ENCODE results near the gene MGAT3.
"Not testable (repeated sequence)": the region's sequence is repeated elsewhere in the genome, so short reads cannot be mapped to it uniquely, and the experiment has no call there.

Gene MGAT3

DNA sequence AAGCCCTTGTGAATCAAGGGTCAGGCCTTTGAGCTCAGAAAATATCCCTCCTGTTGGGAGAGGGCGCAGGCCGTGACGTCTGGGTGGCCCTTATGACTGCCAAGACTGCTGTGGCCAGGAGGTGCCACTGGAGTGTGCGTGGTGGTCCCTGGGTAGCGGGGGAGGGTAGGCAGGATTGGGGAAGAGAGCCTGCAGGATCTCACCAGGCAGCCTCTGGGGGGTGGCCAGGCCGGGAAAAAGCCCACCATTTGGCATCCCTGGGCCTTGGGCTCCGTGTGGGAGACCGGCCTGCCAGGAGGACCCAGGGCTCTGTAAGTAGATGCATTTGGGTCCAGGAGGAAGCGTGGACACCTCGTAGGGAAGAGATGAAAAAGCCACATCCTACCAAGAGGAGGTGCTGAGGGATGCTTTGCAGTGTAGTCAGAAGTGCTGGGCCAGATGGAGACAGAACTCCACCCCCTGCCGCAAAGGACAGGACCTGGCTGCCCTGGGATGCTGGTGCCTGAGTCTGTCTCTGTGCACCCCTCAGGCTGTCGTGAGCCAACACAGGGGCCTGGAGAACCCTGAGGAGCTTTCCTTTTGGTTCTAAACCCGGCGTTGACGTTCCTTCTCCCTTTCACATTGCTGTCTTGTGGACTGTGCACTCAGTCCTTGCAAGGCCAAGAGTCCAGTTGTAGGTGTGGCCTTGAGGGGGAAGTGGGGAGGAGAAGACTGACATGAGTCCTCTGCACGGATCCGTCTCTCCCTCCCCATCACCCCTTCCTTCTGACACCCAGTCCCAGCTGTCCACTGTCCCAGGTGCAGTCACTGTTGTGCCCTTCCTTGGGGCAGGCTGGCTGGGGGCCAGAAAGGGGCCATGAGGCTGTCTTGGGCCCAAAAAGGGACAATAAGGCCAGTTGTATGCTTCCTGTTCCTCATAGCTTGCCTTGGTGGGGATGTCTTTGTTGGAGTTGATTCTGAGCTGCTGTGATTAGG, 32.6 kb downstream of the MGAT3 start:
- no peak for DNase-seq (ENCODE audit: low read depth in 2 of 3, low spot score in 2 of 3)

DNA sequence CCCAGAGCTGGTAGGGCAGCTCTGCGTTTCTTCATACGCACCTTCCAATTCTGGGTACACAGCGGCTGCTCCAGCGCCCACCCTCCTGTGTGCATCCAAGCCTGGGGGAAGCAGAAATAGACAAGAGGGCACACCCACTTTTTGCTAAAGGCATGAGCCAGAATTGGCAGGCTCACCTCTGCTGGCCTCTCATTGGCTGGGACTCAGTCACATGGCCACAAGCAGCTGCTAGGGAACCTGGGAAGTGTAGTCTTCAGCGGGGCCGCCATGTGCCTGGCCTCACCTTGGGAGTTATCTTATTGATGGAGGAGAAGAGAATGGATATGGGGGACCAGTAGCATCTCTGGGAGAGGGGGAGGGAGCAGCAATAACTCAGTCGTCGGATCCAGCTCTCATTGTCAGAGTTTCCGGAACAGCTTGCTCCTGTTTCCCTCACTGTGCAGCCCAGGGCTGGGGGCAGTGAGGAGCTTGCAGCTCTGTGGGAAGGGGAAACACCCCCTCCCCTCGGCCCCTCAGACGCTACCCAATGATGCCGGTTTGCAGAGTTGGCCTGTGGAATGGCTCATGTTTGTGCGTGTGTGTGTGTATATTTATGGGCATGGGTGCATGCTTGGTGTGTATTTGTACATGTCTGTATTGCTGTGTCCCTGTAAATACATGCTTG, 33.5 kb downstream of the MGAT3 start:
- peak; percentile 25 to 54 (median 38) for DNase-seq (ENCODE audit: low read depth in 2 of 3, low spot score in 2 of 3)

DNA sequence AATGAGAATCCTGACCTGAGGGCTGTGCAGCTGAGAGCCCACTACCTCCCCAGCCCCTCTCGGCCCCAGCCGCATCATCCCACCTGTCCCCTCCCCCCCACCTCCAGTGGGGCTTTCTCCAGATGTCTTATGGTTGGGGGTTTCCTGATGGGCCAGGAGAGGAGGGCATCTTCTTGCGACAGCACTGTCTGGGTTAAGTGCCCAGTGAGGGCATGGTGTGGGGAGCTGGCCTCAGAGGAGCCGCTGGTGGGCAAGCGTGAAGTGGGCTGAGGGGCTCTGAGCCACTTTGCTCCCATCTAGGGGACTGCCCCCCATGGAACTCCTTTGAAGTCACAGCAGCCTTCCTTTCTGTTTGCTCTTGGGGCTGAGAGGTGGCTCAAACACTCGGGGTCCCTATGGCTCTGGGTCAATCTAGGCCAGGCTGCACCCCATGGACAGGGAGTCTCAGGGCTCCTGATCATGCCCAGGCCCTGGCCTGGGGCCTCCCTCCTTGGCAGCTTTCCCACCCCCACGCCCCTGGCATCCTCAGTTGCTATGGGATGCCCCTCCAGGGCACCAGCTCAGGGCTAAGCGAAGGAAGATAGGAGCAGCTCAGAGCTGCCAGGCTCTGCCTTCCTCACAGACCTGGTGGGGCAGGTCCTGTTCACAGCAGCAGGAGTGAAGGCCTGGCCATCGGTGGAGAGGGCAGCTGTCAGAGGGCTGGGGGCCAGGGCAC, 34.3 kb downstream of the MGAT3 start:
- no peak for DNase-seq (ENCODE audit: low read depth in 2 of 3, low spot score in 2 of 3)

DNA sequence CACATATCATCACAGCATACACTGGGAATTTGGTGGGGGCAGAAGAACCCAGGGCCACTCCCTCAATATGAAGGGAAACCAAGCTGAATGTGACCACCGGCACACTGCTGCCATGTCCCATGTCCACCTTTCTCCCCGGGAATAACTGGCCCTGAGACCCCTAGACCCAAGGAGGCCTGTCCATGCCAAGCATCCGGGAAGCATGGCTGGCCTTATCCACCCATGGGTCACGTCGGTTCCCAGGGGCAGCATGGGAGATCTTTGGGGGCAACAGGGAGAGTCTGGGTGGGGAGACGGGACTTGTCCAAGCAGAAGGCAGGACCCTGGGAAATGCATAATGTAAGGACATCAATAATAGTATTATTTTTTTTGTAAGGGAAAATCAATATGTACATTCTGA, 34.9 kb downstream of the MGAT3 start:
- DNase-seq (ENCODE audit: low read depth in 2 of 3, low spot score in 2 of 3): no peak

DNA sequence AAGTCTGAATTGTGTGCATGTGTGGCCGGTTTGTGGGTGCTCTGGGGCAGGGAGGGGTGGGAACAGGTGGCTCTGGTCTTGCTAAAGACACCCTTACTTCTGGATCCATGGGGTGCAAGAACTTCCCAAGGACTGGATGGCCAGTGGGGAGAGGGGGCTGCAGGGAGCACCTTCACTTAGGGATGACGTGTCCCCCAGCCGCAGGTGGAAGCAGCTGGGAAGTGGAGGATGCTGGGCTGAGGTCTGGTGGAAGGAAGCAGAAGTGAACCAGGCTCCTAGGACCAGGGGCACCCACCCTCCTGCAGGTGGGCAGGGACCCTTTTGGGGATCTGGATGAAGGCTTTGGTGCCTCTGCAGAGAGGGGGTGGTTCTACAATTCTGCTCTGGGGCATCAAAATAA, 35.4 kb downstream of the MGAT3 start:
- DNase-seq (ENCODE audit: low read depth in 2 of 3, low spot score in 2 of 3): no peak

DNA sequence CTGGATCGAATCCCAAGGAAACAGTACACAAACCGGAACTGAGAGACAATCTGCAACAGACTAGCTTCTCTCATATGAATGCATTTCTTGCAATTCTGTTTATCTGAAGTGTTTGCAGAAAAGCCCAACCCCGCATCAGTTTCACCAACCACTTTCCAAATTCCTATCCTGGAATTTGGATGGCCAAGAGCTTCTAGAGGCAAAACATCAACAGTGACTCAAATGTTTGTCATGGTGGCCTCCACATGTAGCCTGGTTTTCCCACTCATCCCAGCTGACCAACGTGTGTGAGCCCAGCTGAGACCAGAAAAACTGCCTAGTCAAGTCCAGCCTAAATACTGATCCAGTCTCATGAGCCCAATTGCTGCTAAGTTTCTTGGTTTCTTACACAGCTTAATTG, 36.9 kb downstream of the MGAT3 start:
- DNase-seq (ENCODE audit: low read depth in 2 of 3, low spot score in 2 of 3): no peak

DNA sequence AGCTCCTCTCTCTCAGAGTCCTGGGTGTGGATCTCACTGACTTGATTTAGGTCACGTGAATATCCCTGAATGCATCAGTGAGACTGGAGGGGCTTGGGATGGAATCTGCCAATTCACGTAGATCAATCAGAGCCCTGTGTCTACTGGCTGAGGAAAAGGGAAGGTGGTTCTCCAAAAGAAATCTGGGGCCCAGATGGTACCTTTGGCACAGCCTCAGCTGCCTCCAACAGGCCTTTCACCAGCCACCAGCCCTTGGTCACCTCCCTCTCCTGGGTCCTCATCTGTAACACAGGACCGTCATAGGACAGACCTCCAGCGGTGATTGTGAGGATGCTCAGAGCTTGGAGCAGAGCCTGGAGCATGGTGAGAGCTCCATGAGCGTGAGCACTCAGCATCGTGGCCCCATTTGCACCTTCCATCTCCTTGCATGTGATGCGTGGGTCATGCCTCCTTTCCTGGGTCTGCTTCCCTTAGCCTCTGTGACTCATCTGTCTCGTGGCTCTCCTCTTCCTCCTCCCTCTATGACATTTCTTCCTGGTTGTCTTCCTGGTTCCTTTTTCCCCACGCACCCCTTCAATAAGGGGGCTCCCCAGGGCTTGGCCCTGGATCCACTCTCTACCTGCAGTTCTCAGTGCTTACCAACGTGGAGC, 37.8 kb downstream of the MGAT3 start:
- no peak for DNase-seq (ENCODE audit: low read depth in 2 of 3, low spot score in 2 of 3)

DNA sequence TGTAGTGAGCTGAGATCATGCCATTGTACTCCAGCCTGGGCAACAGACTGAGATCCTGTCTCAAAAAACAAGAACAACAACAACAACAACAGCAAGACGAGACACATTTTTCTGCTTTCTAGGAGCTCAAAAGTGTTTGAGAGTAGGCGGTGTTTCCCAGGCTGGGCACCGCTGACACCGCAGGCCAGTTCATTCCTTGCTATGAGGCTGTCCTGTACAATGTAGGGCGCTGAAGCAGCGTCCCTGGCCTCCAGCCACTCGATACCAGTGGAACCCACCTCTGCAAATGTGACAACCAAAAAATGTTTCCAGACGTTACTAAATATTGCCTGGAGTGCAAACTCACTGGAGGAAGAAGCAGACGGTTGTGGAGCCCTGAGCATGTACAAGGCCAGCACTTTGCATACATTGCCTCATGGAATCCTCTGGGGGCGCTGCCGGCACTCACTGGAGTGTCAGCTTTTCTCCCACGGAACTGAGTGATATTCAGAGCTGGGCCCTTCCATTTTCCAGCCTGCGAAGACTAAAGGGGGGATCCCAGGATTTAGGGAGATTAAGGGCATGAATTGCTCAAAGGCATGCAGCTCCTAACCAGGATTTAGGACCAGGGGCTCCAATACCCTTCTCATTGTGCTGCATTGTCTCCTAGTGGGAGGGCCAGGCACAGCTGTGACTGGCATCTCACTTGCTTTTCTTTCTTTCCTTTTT, 39.5 kb downstream of the MGAT3 start:
- peak in 1 of 3 experiments; percentile 36 for DNase-seq (ENCODE audit: low read depth in 2 of 3, low spot score in 2 of 3)

DNA sequence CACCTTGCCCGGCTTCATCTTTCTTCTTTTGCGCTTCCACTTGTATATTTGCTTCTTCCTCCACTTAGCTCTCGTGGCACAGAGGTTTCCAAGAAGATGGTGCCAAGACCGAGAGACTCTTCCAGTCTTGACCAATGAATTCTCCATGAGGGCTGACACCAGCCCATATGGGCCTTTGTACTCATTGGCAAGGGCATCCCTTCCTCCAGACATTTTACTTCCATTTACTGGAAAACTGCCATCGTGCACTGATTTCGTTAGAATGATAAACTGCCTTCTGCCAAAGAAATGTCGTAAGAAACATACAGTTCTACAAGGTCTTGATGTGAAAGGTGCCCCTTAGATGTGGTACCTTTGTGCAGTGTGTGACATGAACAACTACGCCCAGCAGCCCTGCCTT, 40.6 kb downstream of the MGAT3 start:
- no peak for DNase-seq (ENCODE audit: low read depth in 2 of 3, low spot score in 2 of 3)

DNA sequence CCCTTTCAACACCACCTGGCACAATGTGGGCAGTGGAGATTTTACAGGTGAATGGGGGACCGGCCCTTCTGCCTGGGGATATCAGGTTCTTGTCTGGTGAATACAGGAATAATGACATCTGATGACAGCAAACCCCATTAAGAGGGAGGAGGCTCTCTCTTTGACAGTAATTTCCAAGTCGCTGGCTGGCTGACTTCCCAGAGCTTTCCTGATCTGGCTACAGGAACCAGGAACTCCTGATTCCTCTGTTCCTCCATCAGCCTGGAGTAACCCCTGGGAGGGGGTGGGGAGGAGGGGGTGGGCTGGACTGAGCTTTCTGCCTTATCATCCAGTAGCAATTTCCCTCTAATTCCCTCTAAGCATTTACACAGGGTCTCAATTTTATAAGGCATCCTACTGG, 41.6 kb downstream of the MGAT3 start:
- no peak for DNase-seq (ENCODE audit: low read depth in 2 of 3, low spot score in 2 of 3)

DNA sequence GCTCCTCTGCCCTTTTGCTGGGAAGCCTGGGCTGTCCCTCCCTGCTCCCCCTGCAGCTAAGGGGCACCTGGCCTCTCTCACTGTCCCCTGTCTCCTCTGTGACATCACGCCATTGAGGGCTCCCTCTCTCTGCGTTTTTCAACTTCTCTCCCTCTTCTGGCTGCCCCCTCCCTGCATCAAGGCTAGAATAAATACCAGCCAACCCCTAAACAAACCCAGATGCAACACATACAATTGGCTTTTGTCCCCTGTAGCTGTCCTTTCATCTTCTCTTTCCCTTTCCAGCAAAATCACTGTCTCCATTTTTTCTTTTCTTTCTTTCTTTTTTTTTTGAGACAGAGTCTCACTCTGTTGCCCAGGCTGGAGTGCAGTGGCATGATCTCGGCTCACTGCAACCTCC, 42.0 kb downstream of the MGAT3 start:
- no peak for DNase-seq (ENCODE audit: low read depth in 2 of 3, low spot score in 2 of 3)

DNA sequence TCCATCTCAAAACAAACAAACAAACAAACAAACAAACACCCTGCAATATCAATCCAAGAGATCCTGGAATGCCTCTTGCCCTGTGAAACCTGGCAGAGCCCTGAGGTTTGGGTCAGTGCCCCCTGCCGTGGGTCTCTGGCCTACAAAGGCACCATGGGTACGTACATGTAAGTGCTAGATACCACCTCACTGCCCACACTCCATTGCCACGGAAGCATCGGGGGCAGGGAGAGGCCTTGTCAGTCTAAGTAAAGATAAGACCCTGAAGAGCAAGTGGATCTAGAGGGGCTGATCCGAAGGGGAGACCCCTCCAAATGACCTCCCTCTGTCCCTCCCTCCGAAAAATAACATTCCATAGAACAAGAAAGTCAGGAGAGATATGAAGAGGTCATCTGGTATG, 43.3 kb downstream of the MGAT3 start:
- no peak for DNase-seq (ENCODE audit: low read depth in 2 of 3, low spot score in 2 of 3)

DNA sequence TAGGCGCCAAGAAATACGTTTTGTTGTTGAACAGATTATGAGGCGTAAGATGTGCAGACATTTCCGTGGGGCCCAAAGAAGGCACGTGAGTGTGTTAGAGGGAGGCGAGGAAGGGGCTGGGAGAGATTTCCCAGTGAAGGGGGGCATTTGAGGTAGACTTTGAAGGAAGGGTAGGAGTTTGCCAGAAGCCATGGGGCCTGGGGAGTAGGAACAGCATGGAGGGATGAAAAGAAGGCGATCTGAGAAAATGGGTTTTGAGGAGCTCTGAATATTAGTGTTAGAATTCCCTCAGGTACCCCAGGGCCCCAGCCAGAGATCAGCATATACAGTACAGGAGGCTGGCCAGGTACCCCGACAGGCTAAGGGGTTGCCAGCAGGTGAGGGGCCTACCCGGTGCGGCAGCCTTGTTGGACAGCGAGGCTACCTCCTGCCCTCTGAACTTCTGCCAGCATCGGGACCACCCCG, 44.9 kb downstream of the MGAT3 start:
- no peak for DNase-seq (ENCODE audit: low read depth in 2 of 3, low spot score in 2 of 3)

DNA sequence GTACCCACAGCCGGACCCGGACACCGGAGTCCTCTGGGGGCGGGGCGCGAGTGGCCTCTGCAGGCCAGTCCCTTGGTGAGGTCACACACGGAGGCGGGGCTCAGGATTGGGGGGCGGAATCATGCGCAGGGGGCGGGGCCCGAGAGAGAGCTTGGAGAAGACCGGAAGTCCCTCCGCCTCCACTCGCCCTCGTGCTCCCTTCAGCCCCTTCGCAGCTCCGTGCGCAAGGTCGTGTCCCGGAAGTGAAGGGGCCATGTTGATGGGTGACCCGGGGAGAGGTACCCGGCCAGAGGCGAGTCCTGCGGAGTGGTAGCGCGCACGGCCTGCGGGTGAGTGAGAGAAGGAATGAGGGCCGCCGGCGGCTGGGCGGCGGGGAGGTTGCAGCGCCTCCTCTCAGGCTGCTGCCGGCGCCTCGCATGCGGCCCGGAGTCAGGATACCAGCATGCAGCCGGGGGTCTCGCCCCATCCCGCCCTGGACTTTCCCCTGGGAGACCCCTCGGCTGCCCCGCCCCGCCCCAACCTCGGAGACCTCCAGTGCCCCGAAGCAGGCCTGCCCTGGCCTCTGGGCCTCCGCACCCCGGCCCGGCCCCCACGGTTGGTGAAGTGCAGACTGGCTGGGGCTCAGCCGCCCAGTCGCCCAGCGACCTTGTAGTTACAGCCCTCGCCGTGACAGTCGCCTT, 45.4 kb downstream of the MGAT3 start, which contains the start of gene MIEF1:
MIEF1 (plus strand) TSS at position 182 of the 680 bp plus-strand sequence. CDS start 9,005 bp downstream, outside the sequence.
- peak; percentile 85 to 88 (median 87) for DNase-seq (ENCODE audit: low read depth in 2 of 3, low spot score in 2 of 3)

DNA sequence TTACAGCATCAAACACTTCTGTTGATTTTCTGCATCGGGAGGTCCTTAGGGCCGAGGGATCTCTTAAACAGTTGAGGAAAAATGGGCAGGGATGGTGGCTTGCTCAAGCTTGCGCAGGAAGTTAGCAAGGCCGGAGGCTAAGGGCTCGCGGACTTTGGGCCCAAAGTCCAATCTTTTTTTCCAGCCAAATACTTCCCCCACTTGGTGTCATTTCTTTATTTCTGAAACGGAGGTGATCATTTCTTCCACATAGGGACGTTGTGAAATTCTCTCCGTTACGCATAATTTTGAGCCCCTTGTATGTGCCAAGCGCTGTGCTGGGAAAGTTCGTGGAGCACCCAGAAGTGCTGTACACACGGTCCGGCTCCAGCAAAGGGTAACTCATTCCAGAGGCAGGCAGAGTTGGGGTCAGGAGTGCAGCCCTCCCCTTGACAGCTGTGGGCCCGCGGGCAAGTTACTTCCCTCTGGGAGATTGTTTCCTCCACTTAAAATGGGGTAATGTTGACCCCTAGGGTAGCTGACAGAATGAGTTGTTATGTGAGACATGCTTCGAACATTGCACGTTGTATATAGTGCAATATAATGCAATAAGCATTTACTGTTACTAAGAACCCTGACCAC, 46.1 kb downstream of the MGAT3 start:
- no peak for DNase-seq (ENCODE audit: low read depth in 2 of 3, low spot score in 2 of 3)

DNA sequence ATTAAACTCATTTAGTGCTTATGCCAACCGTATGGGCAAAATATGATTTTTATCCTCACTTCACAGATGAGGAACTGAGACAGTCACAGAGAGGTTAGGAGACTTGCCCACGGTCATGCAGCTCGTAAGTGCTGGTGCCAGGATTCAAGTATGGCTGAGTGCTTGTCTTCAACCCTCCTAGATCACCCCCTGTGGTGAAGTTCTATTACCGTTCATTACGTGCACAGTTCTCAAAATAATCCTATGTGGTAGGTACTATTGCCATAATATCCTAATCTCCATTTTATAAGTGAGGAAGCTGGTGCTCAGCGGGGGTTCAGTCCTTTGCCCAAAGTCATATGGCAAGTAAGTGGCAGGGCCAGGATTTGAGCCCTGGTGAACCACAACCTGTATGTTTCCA, 46.8 kb downstream of the MGAT3 start:
- no peak for DNase-seq (ENCODE audit: low read depth in 2 of 3, low spot score in 2 of 3)

DNA sequence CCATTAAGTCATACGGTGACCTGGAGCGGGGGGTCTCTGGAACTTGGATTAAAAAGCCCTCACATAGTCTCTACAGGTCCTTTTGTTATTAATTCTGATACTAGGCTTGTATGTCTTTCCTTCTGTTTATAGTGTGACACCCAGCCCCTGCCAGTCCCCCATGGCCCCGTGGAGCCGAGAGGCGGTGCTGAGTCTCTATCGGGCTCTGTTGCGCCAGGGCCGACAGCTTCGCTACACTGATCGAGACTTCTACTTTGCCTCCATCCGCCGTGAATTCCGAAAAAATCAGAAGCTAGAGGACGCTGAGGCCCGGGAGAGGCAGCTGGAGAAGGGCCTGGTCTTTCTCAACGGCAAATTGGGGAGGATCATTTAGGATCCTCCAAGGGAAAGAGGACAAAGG, 47.3 kb downstream of the MGAT3 start:
- DNase-seq (ENCODE audit: low read depth in 2 of 3, low spot score in 2 of 3): no peak

DNA sequence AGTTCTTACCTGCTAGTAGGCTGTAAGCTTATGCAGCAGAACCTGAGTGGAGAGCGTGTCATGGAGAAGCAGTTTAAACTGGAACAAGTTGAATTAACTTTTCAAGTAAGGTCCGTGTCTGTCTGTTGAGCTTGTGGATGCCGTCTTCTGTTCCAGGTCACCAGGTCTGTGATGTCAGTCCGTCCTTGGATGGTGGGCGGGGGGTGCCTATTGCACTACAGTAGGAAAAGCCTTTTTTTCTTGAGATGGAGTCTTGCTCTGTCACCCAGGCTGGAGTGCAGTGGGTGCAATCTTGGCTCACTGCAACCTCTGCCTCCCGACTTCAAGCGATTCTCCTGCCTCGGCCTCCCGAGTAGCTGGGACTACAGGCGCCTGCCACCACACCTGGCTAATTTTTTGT, 50.2 kb downstream of the MGAT3 start:
- DNase-seq (ENCODE audit: low read depth in 2 of 3, low spot score in 2 of 3): not testable (repeated sequence)

DNA sequence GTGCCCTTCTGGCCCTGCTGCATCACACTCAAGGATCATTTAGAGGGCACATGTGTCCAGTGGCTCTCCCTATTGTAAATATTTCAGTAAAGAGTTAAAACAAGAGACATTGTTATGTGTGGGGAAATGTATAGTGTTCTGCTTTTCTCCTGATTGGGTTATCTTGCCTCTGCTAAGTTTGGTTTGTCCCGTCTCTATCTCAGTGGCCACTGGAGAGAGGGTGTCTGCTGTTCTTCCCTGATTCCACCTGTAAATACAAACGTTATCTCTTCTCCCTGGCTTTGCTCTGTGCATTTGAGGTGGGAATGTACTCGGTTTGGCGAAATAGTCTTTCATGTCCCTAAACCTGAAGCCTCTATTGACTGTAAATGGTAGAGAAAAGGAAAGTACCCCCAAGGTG, 51.6 kb downstream of the MGAT3 start:
- no peak for DNase-seq (ENCODE audit: low read depth in 2 of 3, low spot score in 2 of 3)
